ENCODE data around the gene CCDC197.

The CCDC197 gene

DNA sequence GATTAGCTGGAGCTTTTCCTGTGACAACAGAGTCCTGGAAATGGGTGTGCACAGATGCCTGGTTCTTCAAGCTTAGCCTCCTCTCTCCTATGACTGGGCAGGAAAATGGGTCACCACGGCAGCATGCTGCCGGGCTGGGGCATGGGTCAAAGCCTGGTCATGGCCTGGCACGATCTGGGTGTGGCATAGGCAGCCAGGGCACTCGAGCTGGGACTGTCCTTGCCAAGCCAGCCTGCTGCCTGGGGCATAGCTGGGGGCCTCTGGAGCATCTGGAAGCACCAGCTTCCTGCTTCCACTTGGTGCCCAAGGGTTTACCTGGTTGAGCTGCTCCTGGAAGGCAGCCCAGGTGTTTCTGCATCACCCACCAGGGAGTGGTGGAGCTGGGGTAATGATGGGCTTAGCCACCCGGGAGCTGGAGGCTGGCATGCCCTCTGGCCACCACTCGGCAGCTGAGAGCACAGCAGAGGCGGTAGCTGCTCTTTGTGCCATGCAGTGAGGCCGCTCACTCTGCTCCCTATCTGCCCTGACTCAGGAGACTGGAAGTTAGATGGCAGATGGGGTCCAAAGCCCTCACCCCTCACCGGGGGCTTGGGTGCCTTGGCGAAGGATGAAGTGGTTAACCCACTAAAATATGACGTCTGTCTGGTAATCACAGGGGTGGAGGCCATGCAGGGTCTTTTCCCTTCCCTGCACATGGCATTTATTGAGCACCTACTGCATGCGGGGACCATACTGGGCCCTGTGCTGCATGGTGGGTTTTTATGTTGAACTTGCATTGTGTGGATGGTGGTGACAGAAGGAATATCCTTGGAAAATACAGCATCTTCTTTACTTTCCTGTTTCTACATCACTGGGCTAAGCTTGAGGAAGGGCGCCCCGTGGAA is 30.7 kb downstream of the CCDC197 start:
- no peak for DNase-seq

DNA sequence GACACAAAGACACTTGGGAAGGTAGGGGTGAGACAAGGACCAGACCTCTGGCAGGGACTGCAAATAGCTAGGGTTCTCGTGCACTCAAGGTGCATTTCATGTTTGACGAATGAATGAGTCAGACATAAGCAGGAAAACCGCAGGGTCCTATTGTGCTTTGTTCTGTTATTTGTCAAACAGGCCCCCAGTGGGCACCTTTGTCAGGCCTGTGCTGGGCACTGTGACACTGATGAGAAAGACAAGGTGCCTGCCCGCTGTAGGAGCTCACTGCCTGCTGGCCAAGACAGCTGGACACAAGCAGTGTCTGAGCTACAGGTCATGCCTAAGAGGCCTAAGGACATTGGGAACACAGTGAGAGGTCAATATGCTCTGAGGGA is 31.3 kb downstream of the CCDC197 start:
- peak; percentile 48 for DNase-seq

DNA sequence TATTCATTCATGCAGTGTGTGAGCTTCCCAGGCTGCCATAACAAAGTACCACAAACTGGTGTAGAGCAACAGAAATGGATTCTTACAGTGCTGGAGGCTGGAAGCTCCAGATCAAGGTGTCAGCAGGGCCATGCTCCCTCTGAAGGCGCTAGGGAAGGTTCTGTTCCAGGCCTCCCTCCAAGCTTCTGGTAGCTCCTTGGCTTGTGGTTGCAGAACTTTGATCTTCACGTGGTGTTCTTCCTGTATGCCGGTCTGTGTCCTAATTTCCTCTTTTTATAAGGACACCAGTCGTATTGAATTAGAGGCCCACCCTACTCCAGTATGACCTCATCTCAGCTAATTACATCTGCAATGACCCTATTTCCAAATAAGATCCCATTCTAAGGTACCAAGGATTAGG is 32.2 kb downstream of the CCDC197 start:
- DNase-seq, result no peak

DNA sequence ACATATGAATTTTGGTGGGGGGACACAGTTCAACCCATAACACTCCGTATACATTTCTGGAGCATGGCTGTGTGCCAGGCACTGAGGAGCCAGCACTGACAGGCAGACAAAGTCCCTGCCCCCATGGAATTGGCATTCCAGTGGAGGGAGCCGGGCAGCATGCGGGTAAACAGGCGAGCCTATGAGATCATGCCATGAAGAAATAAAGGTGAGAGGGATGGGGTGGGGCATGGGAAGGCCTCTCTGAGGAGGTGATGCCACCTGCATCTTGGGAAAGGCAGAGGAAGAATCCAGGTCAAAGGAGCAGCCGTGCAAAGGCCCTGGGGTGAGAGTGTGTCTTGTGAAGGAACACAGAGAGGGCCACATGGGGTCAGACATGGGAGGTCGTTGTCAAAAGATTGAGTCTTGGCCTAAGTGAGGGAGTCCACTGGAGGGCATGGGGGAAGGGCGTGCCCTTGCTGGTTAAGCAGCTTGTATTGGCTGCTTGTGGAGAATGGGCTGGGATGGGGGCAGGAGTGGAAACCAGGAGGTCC is 32.6 kb downstream of the CCDC197 start:
- no peak for DNase-seq

DNA sequence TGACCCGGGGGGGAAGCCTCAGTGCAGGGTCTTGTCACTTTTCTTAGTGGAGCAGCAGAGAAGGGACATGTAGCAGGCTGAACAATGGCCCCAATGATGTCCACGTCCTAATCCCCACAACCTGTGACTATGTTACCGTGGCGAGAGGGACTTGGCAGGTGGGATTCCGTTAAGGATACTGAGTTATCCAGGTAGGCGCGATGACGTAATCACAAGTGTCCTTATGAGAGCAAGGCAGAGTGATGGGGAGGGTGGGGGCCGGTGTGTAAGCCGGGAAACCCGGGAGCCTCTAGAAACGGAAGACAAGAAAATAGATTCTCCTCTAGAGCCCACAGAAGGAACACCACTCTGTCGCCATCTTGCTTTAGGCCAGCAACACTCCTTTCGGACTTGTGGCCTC is 33.5 kb downstream of the CCDC197 start:
- DNase-seq, result no peak

DNA sequence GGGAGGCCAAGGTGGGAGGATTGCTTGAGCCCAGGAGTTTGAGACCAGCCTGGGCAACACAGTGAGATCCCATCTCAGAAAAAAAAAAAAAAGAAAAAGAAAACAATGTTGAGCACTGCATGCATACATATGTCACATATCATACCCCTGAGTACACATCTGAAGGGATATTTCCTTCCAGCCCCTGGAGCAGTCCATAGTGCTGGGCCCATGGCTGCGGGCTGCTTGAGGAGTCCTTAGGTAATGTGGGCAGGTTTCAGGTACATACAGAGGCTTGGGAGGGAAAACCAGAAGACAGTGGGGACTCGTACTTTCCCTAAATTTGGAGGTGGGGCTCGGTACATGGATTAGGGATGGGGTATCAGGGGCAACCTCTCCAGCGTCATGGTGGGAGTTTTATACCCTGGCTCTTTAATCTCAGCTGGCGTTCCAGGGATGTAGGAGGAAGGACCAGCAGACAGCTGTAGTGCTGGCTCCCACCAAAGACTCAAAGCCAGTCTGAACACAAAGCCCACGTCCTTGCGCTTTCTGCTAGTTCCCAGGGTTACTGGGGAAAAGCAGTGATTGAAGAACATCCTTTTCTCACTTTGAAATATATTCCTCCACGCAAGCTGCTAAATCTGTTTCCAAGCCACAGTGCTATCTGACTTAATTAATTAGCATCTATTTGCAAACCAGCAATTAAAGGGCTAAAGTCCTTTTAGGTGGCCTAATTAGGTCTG is 34.2 kb downstream of the CCDC197 start:
- DNase-seq, result no peak

DNA sequence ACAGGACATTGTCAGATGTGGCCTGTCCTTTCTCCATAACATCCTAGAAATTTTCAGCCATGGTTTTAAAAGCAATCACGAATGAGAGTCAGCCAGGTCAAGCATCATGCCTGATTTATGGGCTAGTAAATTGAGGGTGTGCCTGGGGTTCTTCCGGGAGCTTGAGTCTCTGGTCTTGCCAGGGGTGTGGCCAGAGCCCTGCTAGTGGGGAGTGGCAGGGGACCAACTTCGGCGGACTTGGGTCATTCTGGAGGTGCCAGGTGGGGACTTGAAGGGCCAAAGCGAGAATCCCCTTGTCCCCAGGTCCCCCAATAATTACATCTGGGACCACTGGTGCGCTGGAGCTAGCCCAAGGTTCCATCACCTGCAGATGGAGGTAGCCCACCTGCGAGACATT is 34.8 kb downstream of the CCDC197 start:
- DNase-seq, result no peak

DNA sequence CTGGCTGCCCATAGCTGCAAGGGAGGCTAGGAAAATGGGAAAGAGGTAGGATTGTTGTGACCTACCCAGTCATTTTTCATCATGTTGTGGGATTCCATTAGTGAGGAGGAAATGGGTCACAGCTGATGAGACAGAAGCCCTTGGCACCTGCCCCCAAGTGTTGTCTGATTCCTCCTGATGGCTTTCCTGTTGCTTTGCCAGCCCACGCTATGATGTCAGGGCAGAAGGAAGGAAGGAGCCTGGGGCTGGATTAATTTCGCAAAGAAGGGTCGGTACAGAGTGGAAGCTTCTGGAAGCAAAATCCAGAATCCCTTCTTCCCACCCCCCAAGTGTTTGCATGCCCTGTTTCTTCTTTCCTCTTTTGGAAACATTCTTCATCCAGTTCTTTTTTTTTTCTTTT is 37.8 kb downstream of the CCDC197 start:
- no peak for DNase-seq

DNA sequence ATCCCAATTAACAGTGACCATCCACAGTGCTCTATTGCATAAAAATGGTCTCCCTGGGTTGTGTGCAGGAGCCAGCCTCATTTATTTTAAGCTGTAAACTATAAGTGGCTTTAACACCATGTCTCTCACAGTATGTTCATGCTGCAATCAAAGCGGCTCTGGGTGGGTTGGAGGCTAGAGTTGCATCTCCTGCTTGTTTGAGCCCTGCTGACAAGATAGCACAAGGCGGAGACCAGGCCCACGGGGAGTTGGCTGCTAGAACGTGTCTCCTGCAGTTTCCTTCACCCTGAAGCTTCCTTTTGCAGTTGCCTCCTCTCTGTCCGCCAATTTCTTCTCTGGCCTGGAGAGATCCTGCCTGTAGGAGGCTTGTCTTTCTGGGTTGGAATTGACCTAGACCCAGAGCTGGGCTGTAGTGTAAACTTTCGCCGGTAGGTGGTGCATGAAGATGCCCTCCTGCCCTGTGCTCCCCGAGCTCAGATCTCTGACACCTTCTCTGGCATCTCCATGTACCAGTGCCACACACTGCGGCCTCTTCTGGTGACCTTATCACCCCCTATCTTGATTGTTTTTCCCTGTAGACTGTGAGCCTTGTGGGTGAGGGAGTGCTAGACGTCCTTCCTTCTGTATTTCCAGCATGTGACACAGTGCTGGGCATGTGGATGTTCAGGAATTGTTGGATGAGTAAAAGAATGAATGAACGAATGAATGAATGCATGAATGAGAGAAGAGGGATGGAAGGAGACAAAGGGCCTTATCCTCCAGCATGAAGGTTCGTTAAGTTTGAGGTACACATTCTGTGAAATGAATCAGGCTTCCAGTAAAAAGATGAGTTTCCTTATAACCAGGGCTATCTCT is 39.4 kb downstream of the CCDC197 start:
- peak; percentile 80 for DNase-seq

DNA sequence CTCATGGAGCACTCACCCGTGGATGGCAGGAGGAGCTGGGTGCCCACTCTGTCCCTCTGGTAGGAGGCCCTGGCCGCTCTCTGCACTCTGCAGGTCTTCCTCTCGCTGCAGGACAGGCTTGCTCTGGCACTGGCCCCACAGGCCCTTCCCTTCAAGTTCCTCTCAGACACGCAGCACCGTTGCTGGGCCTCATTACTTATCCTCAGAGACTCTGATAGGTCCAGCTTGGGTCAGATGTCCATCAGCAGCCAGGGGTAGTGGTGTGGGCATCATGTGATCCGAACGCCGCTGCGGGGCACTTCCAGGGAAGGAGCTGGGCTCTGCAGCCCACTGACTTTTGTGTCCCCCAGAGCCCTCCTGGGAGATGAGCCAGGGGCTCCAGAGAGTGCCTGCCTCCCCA is 40.9 kb downstream of the CCDC197 start:
- DNase-seq, result no peak

DNA sequence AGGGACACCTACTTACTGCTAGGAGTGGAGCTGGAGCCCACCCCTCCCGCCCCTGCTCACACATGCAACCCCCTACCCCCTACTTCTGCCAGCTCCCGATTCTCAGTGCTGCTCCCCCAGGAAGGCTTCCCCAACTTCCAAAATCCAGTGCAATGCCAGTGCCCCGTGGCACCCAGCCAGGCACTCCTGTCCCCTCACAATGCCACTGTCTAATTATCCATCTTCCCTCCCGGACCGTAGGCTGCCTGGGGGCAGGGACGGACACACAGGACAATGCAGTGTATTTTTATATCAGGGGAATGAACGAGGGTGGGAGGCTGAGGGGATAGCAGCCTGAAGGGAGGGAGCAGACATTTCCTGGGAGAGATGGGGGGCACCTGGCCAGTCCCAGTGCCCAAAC is 41.4 kb downstream of the CCDC197 start:
- DNase-seq, result no peak

DNA sequence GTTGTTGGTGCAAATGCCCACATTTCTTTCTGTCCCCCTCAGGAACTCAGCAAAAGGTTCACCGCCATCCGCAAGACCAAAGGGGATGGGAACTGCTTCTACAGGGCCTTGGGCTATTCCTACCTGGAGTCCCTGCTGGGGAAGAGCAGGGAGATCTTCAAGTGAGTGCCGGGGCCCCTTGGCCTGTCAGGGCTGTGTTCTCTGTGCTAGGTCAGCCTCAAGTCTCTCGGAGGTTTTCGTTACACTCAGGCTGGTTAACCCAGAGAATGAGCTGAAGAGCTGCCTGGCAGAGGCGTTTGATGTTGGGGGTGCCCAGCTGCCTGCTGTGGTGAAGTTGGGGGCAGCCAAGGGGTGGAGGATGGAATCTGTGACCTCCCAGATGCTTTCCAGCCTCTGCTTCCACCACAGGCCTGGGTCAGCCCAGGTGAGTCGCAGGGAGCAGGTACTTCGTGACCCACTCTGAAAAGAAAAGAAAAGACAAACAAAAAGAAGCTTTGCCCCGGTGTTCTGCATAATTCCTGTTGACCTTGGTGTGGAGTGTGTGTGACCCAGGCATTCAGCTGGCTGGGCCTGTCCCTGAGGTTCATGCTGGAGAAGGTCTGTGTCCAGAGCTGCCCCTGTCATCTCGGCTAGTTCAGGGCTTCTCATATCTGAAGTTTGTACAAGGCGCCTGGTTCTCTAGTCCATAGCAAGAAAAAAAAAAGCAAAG is 42.0 kb downstream of the CCDC197 start:
- no peak for DNase-seq

DNA sequence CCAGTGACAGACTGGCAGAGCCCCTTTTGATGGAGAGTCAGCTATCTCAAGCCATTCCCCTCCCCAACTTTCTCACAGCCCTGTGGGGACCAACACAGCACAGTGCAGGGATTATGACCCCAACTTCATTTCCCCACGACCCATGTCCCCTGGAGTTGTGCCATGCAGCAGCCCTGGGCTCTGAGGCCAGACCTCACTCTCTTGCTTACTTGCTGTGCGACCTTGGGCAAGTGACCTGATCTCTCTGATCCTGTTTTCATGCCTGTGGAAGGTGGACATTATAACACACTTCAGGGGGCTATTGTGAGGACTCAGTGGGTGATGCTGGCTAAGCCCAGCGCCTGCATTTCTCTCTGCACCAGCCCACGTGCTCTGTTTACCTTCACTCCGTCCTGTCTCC is 43.1 kb downstream of the CCDC197 start:
- DNase-seq, result no peak

DNA sequence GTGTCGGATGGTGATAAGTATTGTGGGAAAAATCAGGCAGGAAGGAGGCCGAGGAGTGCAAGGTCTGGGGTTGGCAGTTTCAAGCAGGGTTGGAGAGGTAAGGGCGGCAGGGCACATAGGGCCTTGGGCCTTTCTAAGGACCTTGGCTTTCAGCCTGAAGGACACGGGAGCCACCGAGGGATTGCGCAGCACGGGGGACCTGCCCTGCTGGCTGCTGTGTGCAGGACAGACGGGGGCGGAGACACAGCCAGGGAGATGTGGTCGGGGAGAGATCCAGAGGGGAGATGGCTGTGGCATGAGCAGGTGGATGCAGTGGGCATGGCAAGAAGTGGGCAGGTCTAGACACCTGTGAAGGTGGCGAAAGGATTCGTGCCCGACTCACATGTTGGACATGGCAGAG is 43.7 kb downstream of the CCDC197 start:
- DNase-seq, result no peak

DNA sequence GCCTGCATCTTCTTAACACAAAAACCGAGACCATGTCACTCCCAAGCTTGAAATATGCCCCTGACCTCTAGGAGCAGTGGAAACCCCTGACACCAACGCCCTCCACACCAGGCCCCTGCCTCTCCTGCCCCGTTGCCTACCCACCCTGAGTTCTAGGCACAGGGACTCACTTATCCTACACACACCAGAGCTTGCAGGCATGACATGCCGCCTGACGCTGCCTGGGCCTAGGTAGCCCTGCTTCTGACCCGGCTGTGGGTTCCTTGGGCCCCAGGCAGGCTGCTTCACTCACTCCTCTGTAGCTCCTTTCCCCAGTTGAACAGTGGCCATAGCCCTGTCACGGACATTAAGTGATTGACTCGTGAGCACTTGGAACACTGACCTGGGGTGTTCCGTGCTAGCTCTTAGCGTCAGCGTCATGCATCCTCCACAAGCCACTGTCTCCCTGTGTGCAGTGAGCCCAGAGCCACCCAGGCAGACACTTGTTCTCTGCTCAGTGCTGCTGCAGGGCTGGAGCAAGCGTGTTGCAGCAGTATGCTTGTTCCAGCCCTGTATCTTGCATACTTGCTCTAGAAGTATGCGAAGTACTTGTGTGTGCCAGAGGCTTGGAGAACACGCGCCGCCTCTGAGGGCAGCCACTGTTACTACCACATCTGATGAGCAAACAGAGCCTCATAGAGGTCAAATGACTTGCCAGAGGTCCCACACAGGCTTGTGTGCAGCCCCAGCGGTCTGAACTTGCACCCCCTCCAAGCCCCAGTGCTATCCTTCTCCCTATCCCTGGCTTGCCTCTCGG is 44.6 kb downstream of the CCDC197 start:
- no peak for DNase-seq

DNA sequence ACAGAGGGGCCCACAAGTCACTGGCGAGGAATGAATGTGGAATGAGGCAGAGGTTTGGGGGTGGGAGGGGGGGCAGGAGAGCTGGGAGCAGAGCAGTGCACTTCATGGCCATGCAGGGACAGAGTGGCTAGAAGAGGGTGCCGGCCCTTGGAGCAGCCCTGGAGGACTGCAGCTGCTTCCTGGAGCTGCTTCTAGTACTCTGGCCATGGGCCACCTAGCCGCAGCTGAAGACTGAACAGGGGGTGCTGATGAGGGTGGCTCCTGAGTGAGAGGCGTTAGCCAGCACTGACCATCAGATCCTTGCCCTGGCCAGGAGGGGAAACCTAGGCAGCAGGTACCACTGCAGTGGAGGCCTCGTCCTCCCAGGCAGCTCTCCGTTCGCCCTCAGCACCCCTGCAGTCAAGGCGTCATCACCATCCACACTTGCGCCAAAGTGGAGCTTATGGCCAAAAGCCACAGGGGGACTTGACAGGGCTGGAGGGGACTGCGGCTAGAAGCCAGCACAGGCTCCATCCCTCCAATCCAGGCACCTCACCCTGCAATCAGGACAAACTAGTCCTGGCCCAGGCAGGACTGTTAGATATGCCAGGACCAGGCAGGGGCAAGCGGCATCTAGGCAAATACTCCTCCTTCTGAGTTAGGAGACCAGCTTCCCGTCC is 45.5 kb downstream of the CCDC197 start:
- DNase-seq, result no peak

DNA sequence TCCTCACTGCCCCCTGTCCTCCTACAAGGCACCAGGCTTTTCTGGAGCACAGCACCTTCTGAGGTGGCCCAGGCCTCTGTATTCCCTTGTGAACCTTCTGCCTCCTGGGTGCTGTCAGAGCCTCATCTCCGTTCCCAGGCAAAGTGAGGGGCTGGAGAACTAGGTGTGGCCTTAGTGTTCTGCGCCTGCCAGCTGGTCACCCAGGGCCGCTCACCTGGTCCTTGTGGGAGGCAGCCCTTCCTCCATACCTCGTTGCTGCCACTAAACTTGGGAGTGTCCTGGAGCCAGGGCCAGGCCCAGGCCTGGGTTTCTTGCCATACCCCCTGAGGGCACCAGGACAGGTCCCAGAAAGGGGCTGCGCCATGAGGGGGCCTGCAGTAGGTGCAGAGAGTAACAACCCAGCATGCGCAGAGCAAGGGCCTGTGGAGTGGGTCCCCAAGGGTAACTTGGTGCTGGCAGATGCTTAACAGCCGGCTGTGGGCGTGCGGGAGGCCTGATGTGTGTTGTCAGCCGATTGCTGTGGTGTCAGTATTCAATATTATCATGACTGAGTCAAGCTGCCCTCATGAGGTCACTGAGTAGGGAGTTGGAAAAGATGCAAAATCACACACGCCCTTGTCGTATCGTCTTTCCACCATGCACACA is 46.1 kb downstream of the CCDC197 start:
- no peak for DNase-seq

DNA sequence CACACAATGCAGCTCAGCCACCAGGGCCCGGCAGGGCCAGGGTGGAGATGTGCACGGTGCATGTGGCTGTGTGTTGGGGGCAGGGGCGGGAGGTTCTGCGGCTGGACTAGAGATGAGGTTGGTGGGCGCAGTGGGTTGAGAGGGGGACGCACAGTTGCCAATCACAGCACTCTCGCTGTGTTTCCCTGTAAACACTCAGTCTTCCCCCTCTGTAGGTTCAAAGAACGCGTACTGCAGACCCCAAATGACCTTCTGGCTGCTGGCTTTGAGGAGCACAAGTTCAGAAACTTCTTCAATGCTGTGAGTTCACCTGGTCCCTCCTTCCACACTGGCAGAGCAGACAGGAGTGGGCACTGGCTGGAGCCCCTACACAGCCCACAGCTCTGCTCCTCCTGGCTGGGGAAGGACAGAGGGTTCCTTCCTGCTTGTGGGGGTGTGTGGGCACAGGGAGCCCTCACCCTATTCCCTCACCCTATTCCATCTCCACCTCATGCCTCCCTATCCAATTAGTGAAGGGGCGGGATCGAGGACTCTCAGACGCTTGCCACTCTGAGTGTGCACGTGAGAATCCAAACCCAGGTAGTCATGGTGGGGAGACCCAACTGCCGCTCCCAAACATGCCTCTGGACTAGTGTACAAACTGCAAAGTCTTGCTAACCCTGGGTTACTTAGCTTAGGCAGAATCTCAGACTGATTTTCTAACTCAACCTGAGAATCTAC is 46.8 kb downstream of the CCDC197 start:
- no peak for DNase-seq

DNA sequence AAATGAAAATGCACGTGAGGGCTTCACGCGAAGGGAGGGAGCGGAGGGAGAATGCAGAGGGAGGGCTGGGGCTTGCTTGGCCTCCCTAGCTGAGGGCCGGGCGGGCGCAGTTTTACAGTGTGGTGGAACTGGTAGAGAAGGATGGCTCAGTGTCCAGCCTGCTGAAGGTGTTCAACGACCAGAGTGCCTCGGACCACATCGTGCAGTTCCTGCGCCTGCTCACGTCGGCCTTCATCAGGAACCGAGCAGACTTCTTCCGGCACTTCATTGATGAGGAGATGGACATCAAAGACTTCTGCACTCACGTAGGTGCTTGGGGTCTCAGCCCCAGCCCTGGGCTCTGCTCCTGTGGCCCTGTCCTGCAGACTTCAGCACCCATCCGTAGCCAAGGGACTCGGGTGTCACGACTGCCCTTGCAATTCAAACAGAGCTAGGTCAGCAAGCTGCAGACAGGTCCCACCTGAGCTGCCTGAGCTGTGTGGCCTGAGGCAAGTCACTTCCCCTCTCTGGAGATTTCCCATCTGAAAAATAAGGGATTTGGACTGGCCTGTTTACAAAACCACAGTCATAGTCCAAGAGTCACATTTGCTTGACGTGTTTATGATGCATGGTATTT is 47.5 kb downstream of the CCDC197 start:
- DNase-seq, result no peak
